Measurements from ENCODE around the gene SEPTIN11.

GRCh38 chr4:76923619-76924357 lies 25.8 kb upstream of the SEPTIN11 start:
- TF ChIP-seq CTCF (conservative IDR thresholded peaks at IDR 0.05 in 1 of 2, IDR thresholded peaks at IDR 0.05 in 1 of 2; ENCODE audit: low read depth in 1 of 2, low read length in 2 of 2) (no peak), EZH2 (IDR thresholded peaks at IDR 0.05; ENCODE audit: low read length, missing control alignments) (no peak)

Measured in fibroblast of lung (primary cell).